ENCODE results near the gene CSDE1. TPM values are rescaled to one million over a fixed set of nuclear protein-coding genes. Genes with fewer than 3 reads are reported as not detected.

CSDE1 gene
- total RNA-seq, 2 experiments from 2014 or later = 407 to 411 TPM

DNA sequence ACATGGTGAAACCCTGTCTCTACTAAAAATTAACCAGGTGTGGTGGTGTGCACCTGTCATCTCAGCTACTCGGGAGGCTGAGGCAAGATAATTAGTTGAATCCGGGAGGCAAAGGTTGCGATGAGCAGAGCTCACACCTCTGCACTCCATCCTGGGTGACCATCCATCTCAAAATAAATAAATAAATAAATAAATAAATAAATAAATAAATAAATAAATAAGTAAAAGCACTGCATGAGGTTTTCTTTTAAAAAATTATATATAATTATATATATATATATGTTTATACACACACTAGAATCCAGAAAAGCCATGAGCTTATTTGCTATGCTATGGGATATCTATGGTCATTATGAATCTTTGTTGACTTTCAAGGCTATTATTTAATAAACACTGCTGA lies 64.8 kb downstream of the CSDE1 start:
- Mint-ChIP-seq H3K27ac (no peak overlapping the region), H3K9me3 (no peaks in the 10 kb centered on the region), H3K27me3 (peaks cover 18% of the 10 kb centered on the region), H3K4me3 (no peak overlapping the region), H3K4me1 (peaks cover 2% of the 10 kb centered on the region), H3K36me3 (ENCODE audit: low read depth) (no peaks in the 10 kb centered on the region)
- ChIA-PET POLR2A (no interaction called here), CTCF (no interaction called here)
- DNase-seq = no peak

GRCh38 chr1:114691061-114691460 lies 66.7 kb downstream of the CSDE1 start:
- Mint-ChIP-seq H3K36me3 (ENCODE audit: low read depth) (no peaks in the 10 kb centered on the region), H3K9me3 (no peaks in the 10 kb centered on the region), H3K4me3 (no peak overlapping the region), H3K4me1 (peaks cover 2% of the 10 kb centered on the region), H3K27me3 (peaks cover 26% of the 10 kb centered on the region), H3K27ac (no peak overlapping the region)
- ChIA-PET POLR2A (no interaction called here), CTCF (interaction anchor here (1.2 kb wide), 1 partner anchor 11 kb away, joined by 3 read pairs; no protein-coding TSS in a partner anchor)
- DNase-seq = no peak

- Mint-ChIP-seq H3K27ac (no peak overlapping the region), H3K36me3 (ENCODE audit: low read depth) (no peaks in the 10 kb centered on the region), H3K9me3 (no peaks in the 10 kb centered on the region), H3K4me3 (no peak overlapping the region), H3K27me3 (peaks cover 22% of the 10 kb centered on the region), H3K4me1 (peaks cover 2% of the 10 kb centered on the region)
- no peak for DNase-seq
- CTCF ChIA-PET = no interaction called here
- POLR2A ChIA-PET = no interaction called here
These were observed 67.6 kb downstream of the CSDE1 start for GRCh38 chr1:114690148-114690547.

DNA sequence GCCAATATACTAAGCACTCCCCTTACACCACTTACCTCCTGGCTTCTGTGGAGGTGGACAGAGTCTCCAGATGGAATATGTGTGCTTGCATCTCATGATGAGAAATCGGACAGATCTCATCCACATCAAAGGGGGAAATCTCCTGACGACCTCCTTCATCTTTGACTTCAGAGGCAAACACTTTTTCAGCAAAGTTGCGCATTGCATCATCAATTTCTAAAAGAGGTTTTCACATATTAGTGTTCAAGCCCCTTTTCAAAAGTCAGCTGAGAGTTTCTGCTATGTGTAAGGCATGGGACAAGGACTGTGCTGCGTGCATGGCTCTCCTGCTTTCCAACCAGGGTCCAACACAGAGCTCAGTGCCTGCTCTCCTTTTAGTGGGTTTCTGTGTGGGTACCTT lies 69.3 kb downstream of the CSDE1 start:
- POLR2A ChIA-PET = no interaction called here
- H3K27me3 Mint-ChIP-seq = peaks cover 25% of the 10 kb centered on the region
- no peaks in the 10 kb centered on the region for H3K9me3 Mint-ChIP-seq
- H3K27ac Mint-ChIP-seq = no peak overlapping the region
- peaks cover 2% of the 10 kb centered on the region for H3K4me1 Mint-ChIP-seq
- CTCF ChIA-PET = no interaction called here
- H3K36me3 Mint-ChIP-seq (ENCODE audit: low read depth) = no peaks in the 10 kb centered on the region
- H3K4me3 Mint-ChIP-seq = no peak overlapping the region
- DNase-seq = no peak

- H3K4me3 Mint-ChIP-seq = no peak overlapping the region
- no peak for DNase-seq
- peaks cover 30% of the 10 kb centered on the region for H3K27me3 Mint-ChIP-seq
- CTCF ChIA-PET = no interaction called here
- no peaks in the 10 kb centered on the region for H3K36me3 Mint-ChIP-seq (ENCODE audit: low read depth)
- H3K27ac Mint-ChIP-seq = no peak overlapping the region
- H3K9me3 Mint-ChIP-seq = no peaks in the 10 kb centered on the region
- peaks cover 2% of the 10 kb centered on the region for H3K4me1 Mint-ChIP-seq
- POLR2A ChIA-PET = no interaction called here
These were observed 71.9 kb downstream of the CSDE1 start for GRCh38 chr1:114685851-114686250.

DNA sequence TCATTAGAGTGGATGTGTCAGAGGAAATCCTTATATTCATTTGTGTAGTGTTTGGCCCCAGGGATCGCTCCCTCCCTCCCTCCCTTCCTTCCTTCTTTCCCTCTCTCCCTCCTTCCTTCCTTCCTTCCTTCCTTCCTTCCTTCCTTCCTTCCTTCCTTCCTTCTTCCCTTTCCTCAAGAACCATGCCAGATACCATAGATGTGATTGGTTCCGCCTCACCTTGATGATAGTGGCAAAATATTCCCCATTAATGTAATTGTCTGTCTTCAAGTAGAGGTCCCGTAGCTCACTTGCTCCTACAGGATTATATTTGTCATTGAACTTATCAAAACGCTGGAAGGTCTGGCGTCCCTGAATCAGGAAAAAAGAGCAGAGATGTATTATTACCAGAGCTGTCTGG lies 80.1 kb downstream of the CSDE1 start:
- H3K27ac Mint-ChIP-seq = no peak overlapping the region
- H3K9me3 Mint-ChIP-seq = no peaks in the 10 kb centered on the region
- H3K4me1 Mint-ChIP-seq = no peaks in the 10 kb centered on the region
- H3K4me3 Mint-ChIP-seq = no peak overlapping the region
- POLR2A ChIA-PET = no interaction called here
- CTCF ChIA-PET = no interaction called here
- H3K36me3 Mint-ChIP-seq (ENCODE audit: low read depth) = no peaks in the 10 kb centered on the region
- no peak for DNase-seq
- H3K27me3 Mint-ChIP-seq = peaks cover 48% of the 10 kb centered on the region

GRCh38 chr1:114676115-114676514 lies 81.7 kb downstream of the CSDE1 start:
- ChIA-PET CTCF (no interaction called here), POLR2A (no interaction called here)
- H3K27ac Mint-ChIP-seq = no peak overlapping the region
- no peaks in the 10 kb centered on the region for H3K36me3 Mint-ChIP-seq (ENCODE audit: low read depth)
- H3K4me3 Mint-ChIP-seq = no peak overlapping the region
- H3K27me3 Mint-ChIP-seq = peaks cover 49% of the 10 kb centered on the region
- DNase-seq = no peak
- H3K4me1 Mint-ChIP-seq = no peaks in the 10 kb centered on the region
- no peaks in the 10 kb centered on the region for H3K9me3 Mint-ChIP-seq

DNA sequence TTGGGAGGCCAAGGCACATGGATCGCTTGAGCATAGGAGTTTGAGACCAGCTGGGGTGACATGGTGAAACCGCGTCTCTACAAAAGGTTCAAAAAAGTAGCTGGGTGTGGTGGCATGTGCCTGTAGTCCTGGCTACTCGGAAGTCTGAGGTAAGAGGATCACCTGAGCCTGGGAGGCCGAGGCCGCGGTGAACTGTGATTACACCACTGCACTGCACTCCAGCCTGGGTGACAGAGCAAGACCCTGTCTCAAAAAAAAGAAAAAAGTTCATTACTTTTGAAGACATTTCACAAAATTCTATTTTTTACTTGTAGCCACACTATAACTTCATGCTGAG lies 85.9 kb downstream of the CSDE1 start:
- Mint-ChIP-seq H3K27me3 (peaks cover 35% of the 10 kb centered on the region), H3K4me3 (no peak overlapping the region), H3K27ac (no peak overlapping the region), H3K36me3 (ENCODE audit: low read depth) (no peaks in the 10 kb centered on the region), H3K4me1 (peaks cover 10% of the 10 kb centered on the region), H3K9me3 (no peaks in the 10 kb centered on the region)
- ChIA-PET POLR2A (interaction anchor here (0.6 kb wide), 1 partner anchor 162 kb away, joined by 3 read pairs; no protein-coding TSS in a partner anchor), CTCF (interaction anchor here (0.8 to 4.4 kb wide), 2 partner anchors 284 to 324 kb away, joined by 4 to 19 read pairs; no protein-coding TSS in a partner anchor)
- no peak for DNase-seq

GRCh38 chr1:114671011-114671938 lies 86.5 kb downstream of the CSDE1 start:
- H3K27me3 Mint-ChIP-seq = peaks cover 31% of the 10 kb centered on the region
- POLR2A ChIA-PET = interaction anchor here (0.6 to 1.7 kb wide), 3 partner anchors 88 to 161 kb away, joined by 3 to 5 read pairs (median 4); no protein-coding TSS in a partner anchor

DNA sequence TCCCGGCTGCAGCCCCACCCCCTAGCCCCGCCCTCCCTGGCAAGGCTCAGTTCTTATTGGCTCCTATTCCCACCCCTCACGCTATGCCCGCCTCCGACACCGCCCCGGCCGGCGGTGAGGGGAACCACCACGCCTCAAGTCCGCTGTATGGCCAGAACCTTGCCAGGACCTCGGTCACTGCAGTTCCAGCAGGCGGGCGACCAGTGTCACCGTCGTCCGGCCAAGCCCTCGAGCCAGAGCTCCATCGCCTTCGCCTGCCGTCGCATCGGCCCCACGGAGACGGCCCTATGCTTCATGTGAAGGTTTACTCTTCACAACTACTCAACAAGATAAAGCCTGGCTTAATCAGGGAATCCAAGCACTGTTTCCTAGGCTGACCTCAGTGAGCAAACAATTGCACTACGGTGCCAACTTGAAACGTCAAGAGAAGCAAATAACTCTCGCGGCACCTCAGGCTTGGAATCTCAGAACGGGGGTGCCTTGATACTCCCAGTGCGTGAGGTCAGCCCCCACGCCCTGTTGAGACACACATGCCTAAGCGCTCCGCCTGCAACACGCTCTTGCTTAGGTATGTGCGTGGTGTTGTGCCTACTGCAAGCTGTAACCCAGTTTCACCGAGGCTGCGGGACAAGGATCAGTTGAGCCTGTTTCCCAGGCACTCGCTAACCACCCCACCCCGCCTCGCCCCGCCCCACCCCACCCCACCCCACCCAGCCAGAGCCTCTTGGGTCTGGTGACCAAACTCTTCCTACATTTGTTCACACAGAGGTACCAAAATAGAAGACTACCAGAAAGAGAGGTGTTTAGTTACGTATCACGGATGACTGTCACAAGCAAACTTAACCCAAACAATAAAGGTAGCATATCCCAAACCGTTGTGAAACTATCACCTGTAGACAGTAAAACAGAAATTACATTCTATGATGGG lies 87.4 kb downstream of the CSDE1 start:
- peak overlapping the region; percentile 49 for H3K27ac Mint-ChIP-seq
- CTCF ChIA-PET = interaction anchor here (1.1 to 4.4 kb wide), 4 partner anchors 11 to 323 kb away, joined by 4 to 19 read pairs (median 5); partner anchors contain the start of gene NRAS

More at GRCh38 chr1:114671011-114671938, 86.5 kb downstream of the CSDE1 start:
- Mint-ChIP-seq H3K4me3 (no peak overlapping the region), H3K4me1 (peaks cover 10% of the 10 kb centered on the region), H3K27ac (no peak overlapping the region), H3K9me3 (no peaks in the 10 kb centered on the region), H3K36me3 (ENCODE audit: low read depth) (no peaks in the 10 kb centered on the region)
- CTCF ChIA-PET = interaction anchor here (0.6 to 4.4 kb wide), 2 partner anchors 43 to 324 kb away, joined by 3 to 19 read pairs; no protein-coding TSS in a partner anchor
- DNase-seq = no peak

GRCh38 chr1:114669562-114670082 lies 88.2 kb downstream of the CSDE1 start, which contains the start of gene DENND2C:
Gene DENND2C (minus strand): TSS chr1:114670049. CDS start chr1:114625984, 44,065 bp downstream.
- H3K27ac Mint-ChIP-seq = peak within 1 kb of the TSS; percentile 49
- no peaks in the 10 kb centered on the region for H3K36me3 Mint-ChIP-seq (ENCODE audit: low read depth)
- peak within 1 kb of the TSS; percentile 91 for H3K4me3 Mint-ChIP-seq
- no peak for DNase-seq
- no peaks in the 10 kb centered on the region for H3K9me3 Mint-ChIP-seq
- peaks cover 10% of the 10 kb centered on the region for H3K4me1 Mint-ChIP-seq
- peaks cover 20% of the 10 kb centered on the region for H3K27me3 Mint-ChIP-seq
- ChIA-PET CTCF (interaction anchor here (1.1 to 4.4 kb wide), 6 partner anchors 10 to 322 kb away, joined by 3 to 19 read pairs (median 4); partner anchors contain the start of gene NRAS), POLR2A (interaction anchor here (0.6 to 1.7 kb wide), 6 partner anchors 10 to 323 kb away, joined by 3 to 4 read pairs (median 4); partner anchors contain the start of gene NRAS)

More for the DNA sequence above, 87.4 kb downstream of the CSDE1 start:
- POLR2A ChIA-PET = interaction anchor here (1.3 to 1.7 kb wide), 2 partner anchors 46 to 88 kb away, joined by 3 to 4 read pairs; partner anchors contain the start of gene NRAS
- Mint-ChIP-seq H3K4me3 (peak overlapping the region; percentile 91), H3K36me3 (ENCODE audit: low read depth) (no peaks in the 10 kb centered on the region), H3K27me3 (peaks cover 23% of the 10 kb centered on the region), H3K4me1 (peaks cover 10% of the 10 kb centered on the region), H3K9me3 (no peaks in the 10 kb centered on the region)
- DNase-seq = peak; percentile 88

- Mint-ChIP-seq H3K4me1 (peaks cover 10% of the 10 kb centered on the region), H3K36me3 (ENCODE audit: low read depth) (no peaks in the 10 kb centered on the region), H3K27ac (no peak overlapping the region), H3K9me3 (no peaks in the 10 kb centered on the region), H3K27me3 (peaks cover 16% of the 10 kb centered on the region), H3K4me3 (peak overlapping the region; percentile 91)
- ChIA-PET POLR2A (interaction anchor here (0.6 to 1.7 kb wide), 6 partner anchors 9 to 322 kb away, joined by 3 to 4 read pairs (median 4); partner anchors contain the start of gene NRAS), CTCF (interaction anchor here (1.1 to 4.4 kb wide), 7 partner anchors 10 to 444 kb away, joined by 3 to 19 read pairs (median 4); partner anchors contain the start of gene NRAS)
- no peak for DNase-seq
These were observed 88.8 kb downstream of the CSDE1 start for GRCh38 chr1:114668784-114669561.

Data from activated CD4-positive, alpha-beta memory T cell treated with anti-CD3 and anti-CD28 coated beads, Interleukin-2, amount 10 ng/mL, durations not matched to agents 7 days and 5 days (primary cell).